GM23248 (cell line): ENCODE results near the gene TRIM72.
"Not testable (repeated sequence)": the region's sequence is repeated elsewhere in the genome, so short reads cannot be mapped to it uniquely, and the experiment has no call there.

Experiments
- EZH2 ChIP-seq: fragments of 200-600 bp; sonication (generic); IDR thresholded peaks from 2 replicates; pipeline ENCODE4 v1.6.1; 2018; ENCODE audit warnings: antibody characterized with exemption, mild to moderate bottlenecking; ENCODE audit not compliant: insufficient read depth, poor library complexity, severe bottlenecking
- EZH2phosphoT487 ChIP-seq: fragments of 200-600 bp; sonication (generic); IDR thresholded peaks from 2 replicates; pipeline ENCODE4 v1.6.1; 2018; ENCODE audit warnings: antibody characterized with exemption, moderate library complexity, mild to moderate bottlenecking, low read depth; ENCODE audit not compliant: insufficient read depth

GRCh38 chr16:31170048-31170447 lies 43.9 kb upstream of the TRIM72 start:
- not testable (repeated sequence) for TF ChIP-seq EZH2phosphoT487, EZH2
